Stomach (tissue), 9 donors: ENCODE measurements around the gene NDN. TPM values are rescaled to one million over a fixed set of nuclear protein-coding genes. Genes with fewer than 3 reads are reported as not detected.

Experiments used
- DNase-seq, 2 donors: peaks; one replicate each; pipeline versions ENCODE4 v3.0.0 to v3.0.0-alpha.2; 2013 to 2019
- H3K27ac ChIP-seq, 5 donors: fragments of 200-600 bp in 4 of 5; sonication (generic) in 4 of 5; one replicate each; pipeline ENCODE4 v1.5.1; 2013 to 2019; ENCODE audit warnings: mild to moderate bottlenecking in 1 of 5, moderate library complexity in 1 of 5
- H3K27me3 ChIP-seq, 3 donors: fragments of 200-600 bp; sonication (generic); one replicate each; pipeline ENCODE4 v1.5.1; 2017 to 2019; ENCODE audit warnings: mixed run types in 1 of 3
- H3K36me3 ChIP-seq, 4 donors: fragments of 200-600 bp; sonication (generic); 1 replicate in 3 of 4; 2 replicates in 1 of 4; pipeline ENCODE4 v1.5.1; 2016 to 2019
- H3K4me1 ChIP-seq, 4 donors: fragments of 200-600 bp; sonication (generic); one replicate each; pipeline ENCODE4 v1.5.1; 2016 to 2019
- H3K4me3 ChIP-seq, 4 donors: fragments of 200-600 bp; sonication (generic) in 3 of 4; one replicate each; pipeline ENCODE4 v1.5.1; 2016 to 2019; ENCODE audit warnings: mild to moderate bottlenecking in 1 of 4
- H3K9me3 ChIP-seq, 4 donors: fragments of 200-600 bp; sonication (generic); one replicate each; pipeline ENCODE4 v1.5.1; 2016 to 2019
- CTCF ChIP-seq, 7 experiments: fragments of 450-650 bp in 4 of 7; fragments of 200-600 bp in 3 of 7; sonication (generic) in 3 of 7; IDR thresholded peaks; one replicate each; pipeline ENCODE4 v1.5.1; 2016 to 2019; ENCODE audit warnings: antibody characterized with exemption in 7 of 7, control low read depth in 2 of 7, mild to moderate bottlenecking in 1 of 7
- EP300 ChIP-seq: sonication (generic); formaldehyde crosslinking; IDR thresholded peaks from one replicate; pipeline ENCODE4 v1.6.1; 2017; ENCODE audit warnings: antibody characterized with exemption
- POLR2A ChIP-seq, 4 donors: fragments of 450-650 bp; IDR thresholded peaks; one replicate each; pipeline ENCODE4 v1.6.1; 2016; ENCODE audit warnings: antibody characterized with exemption in 4 of 4, control low read depth in 2 of 4, mild to moderate bottlenecking in 1 of 4, moderate library complexity in 1 of 4
- POLR2AphosphoS5 ChIP-seq, 3 donors: sonication (generic); formaldehyde crosslinking; IDR thresholded peaks; one replicate each; pipeline ENCODE4 v1.6.1; 2016; ENCODE audit warnings: antibody characterized with exemption in 3 of 3
- WGBS, 5 donors: extraction: QIAGEN DNeasy Blood & Tissue Kit in 3 of 5; methylation state at CpG; one replicate each; pipeline versions ENCODE4 v1.1.5 to v1.1.7; 2013 to 2018; 5-methylcytosine and 5-hydroxymethylcytosine counted together
- intact Hi-C: fragments of 100-400 bp; cut with DNase I; formaldehyde crosslinking; loops from one replicate; pipeline ENCODE4 v1.15.1; 2023; ENCODE audit warnings: low total_unique reads
- polyA plus RNA-seq, 3 donors: library from polyadenylated mRNA; stranded (reverse); fragments of 200-250 nt; gene quantifications; one replicate each; pipeline ENCODE4 v1.2.3, GENCODE V29; 2013
- total RNA-seq, 5 donors: library from RNA; depleted of rRNA; stranded (reverse); fragments of >200 nt; gene quantifications; one replicate each; pipeline versions ENCODE4 v1.1.0 to v1.2.3, GENCODE V29; 2014 to 2016
- donor health status: healthy with polysubstance abuse.
- donor health status: Bipolar disorder and iron deficiency.
- donor health status: healthy.

The NDN gene
- total and polyA plus RNA-seq, 8 donors: 7.6 to 38.6 (median 23.4) TPM

GRCh38 chr15:23708332-23708731, 21.2 kb upstream of the NDN start:
- Histone ChIP-seq H3K27me3 (no peaks in the 10 kb centered on the region), H3K9me3 (peaks cover 0 to 10% (median 3%) of the 10 kb centered on the region in 4 donors), H3K4me3 (no peak overlapping the region), H3K36me3 (no peaks in the 10 kb centered on the region), H3K4me1 (no peaks in the 10 kb centered on the region), H3K27ac (no peak overlapping the region)
- TF ChIP-seq POLR2A (IDR thresholded peaks at IDR 0.05) (no peak), EP300 (no peak), POLR2AphosphoS5 (IDR thresholded peaks at IDR 0.05) (no peak)
- DNase-seq: no peak
- intact Hi-C loops: no loop called here
- 53 to 75% (median 71%) methylated on average over 1 of the region's 1 CpG for WGBS, 5 donors

GRCh38 chr15:23695282-23695681, 8.2 kb upstream of the NDN start:
- Histone ChIP-seq H3K36me3 (no peaks in the 10 kb centered on the region), H3K27ac (no peak overlapping the region), H3K4me1 (peaks cover 0 to 6% (median 0%) of the 10 kb centered on the region in 4 donors), H3K4me3 (no peak overlapping the region), H3K27me3 (no peaks in the 10 kb centered on the region), H3K9me3 (no peaks in the 10 kb centered on the region)
- DNase-seq: no peak
- intact Hi-C loops: no loop called here
- 64 to 92% (median 77%) methylated on average over 2 of the region's 2 CpGs for WGBS, 5 donors
- TF ChIP-seq EP300: no peak
- no peak for TF ChIP-seq POLR2AphosphoS5 (IDR thresholded peaks at IDR 0.05)
- TF ChIP-seq POLR2A (IDR thresholded peaks at IDR 0.05): no peak
- no peak for TF ChIP-seq CTCF (IDR thresholded peaks at IDR 0.05)

GRCh38 chr15:23694592-23694991, 7.5 kb upstream of the NDN start:
- DNase-seq: no peak
- intact Hi-C loops: no loop called here
- no peak overlapping the region for H3K27ac ChIP-seq
- H3K36me3 ChIP-seq: no peaks in the 10 kb centered on the region
- TF ChIP-seq EP300 (no peak), POLR2A (IDR thresholded peaks at IDR 0.05) (no peak), POLR2AphosphoS5 (IDR thresholded peaks at IDR 0.05) (no peak)
- H3K27me3 ChIP-seq: no peaks in the 10 kb centered on the region
- WGBS, 5 donors: 90 to 100% (median 95%) methylated on average over 1 of the region's 1 CpG
- H3K4me3 ChIP-seq: no peak overlapping the region
- H3K9me3 ChIP-seq: no peaks in the 10 kb centered on the region
- H3K4me1 ChIP-seq: peaks cover 0 to 6% (median 0%) of the 10 kb centered on the region in 4 donors

GRCh38 chr15:23690450-23690852, 3.3 kb upstream of the NDN start:
- Histone ChIP-seq H3K27ac (peak overlapping the region in 4 of 5 donors; percentile 14 to 29 (median 21)), H3K27me3 (peaks cover 0 to 8% (median 0%) of the 10 kb centered on the region in 3 donors), H3K4me3 (no peak overlapping the region), H3K9me3 (no peaks in the 10 kb centered on the region), H3K4me1 (peaks cover 0 to 9% (median 5%) of the 10 kb centered on the region in 4 donors), H3K36me3 (no peaks in the 10 kb centered on the region)
- DNase-seq: peak; percentile 40 to 92
- intact Hi-C loops: no loop called here
- WGBS, 5 donors: 46 to 50% (median 49%) methylated on average over 5 of the region's 5 CpGs
- no peak for TF ChIP-seq POLR2AphosphoS5 (IDR thresholded peaks at IDR 0.05)
- no peak for TF ChIP-seq EP300
- TF ChIP-seq POLR2A (IDR thresholded peaks at IDR 0.05): no peak
- TF ChIP-seq CTCF (IDR thresholded peaks at IDR 0.05): no peak

- H3K4me3 ChIP-seq: no peak overlapping the region
- 54 to 73% (median 72%) methylated on average over 4 of the region's 4 CpGs for WGBS, 5 donors
- DNase-seq: no peak
- TF ChIP-seq POLR2A (IDR thresholded peaks at IDR 0.05) (no peak), EP300 (no peak), POLR2AphosphoS5 (IDR thresholded peaks at IDR 0.05) (no peak), CTCF (IDR thresholded peaks at IDR 0.05) (no peak)
- H3K27me3 ChIP-seq: peaks cover 0 to 8% (median 0%) of the 10 kb centered on the region in 3 donors
- no peaks in the 10 kb centered on the region for H3K36me3 ChIP-seq
- peak overlapping the region in 2 of 5 donors; percentile 20 to 29 for H3K27ac ChIP-seq
- no peaks in the 10 kb centered on the region for H3K9me3 ChIP-seq
- peaks cover 0 to 9% (median 5%) of the 10 kb centered on the region in 4 donors for H3K4me1 ChIP-seq
- intact Hi-C loops: no loop called here
These were observed 2.9 kb upstream of the NDN start for GRCh38 chr15:23690015-23690414.
